Measurements from ENCODE around the gene ITGAE.

ITGAE gene

GRCh38 chr17:3691617-3692067 lies 109.3 kb downstream of the ITGAE start:
- Histone ChIP-seq H3K9me3 (ENCODE audit: control insufficient read depth, low read length) (no peaks in the 10 kb centered on the region), H3K36me3 (ENCODE audit: control insufficient read depth, insufficient read depth, low read length) (no peaks in the 10 kb centered on the region), H3K4me1 (peaks cover 3% of the 10 kb centered on the region), H2AFZ (no peak overlapping the region), H3K79me2 (peaks cover 10% of the 10 kb centered on the region), H3K27ac (no peak overlapping the region), H3K4me2 (ENCODE audit: low read length) (no peak overlapping the region), H3K4me3 (ENCODE audit: low read depth, low read length) (no peak overlapping the region), H3K9ac (no peak overlapping the region), H3K27me3 (ENCODE audit: control insufficient read depth, insufficient read depth, low read length) (no peaks in the 10 kb centered on the region)
- no peak for TF ChIP-seq CTCF (IDR thresholded peaks at IDR 0.05)

GRCh38 chr17:3690094-3690715 lies 110.8 kb downstream of the ITGAE start:
- Histone ChIP-seq H3K36me3 (ENCODE audit: control insufficient read depth, insufficient read depth, low read length) (no peaks in the 10 kb centered on the region), H3K27me3 (ENCODE audit: control insufficient read depth, insufficient read depth, low read length) (no peaks in the 10 kb centered on the region), H3K27ac (no peak overlapping the region), H3K4me2 (ENCODE audit: low read length) (no peak overlapping the region), H3K9me3 (ENCODE audit: control insufficient read depth, low read length) (no peaks in the 10 kb centered on the region), H3K4me3 (ENCODE audit: low read depth, low read length) (no peak overlapping the region), H2AFZ (no peak overlapping the region), H3K79me2 (peaks cover 10% of the 10 kb centered on the region), H3K4me1 (peaks cover 3% of the 10 kb centered on the region), H3K9ac (no peak overlapping the region)
- no peak for TF ChIP-seq CTCF (IDR thresholded peaks at IDR 0.05)

- no peak for TF ChIP-seq CTCF (IDR thresholded peaks at IDR 0.05)
- Histone ChIP-seq H3K9me3 (ENCODE audit: control insufficient read depth, low read length) (no peaks in the 10 kb centered on the region), H3K9ac (no peak overlapping the region), H3K4me1 (peaks cover under 1% of the 10 kb centered on the region), H3K4me2 (ENCODE audit: low read length) (no peak overlapping the region), H3K27me3 (ENCODE audit: control insufficient read depth, insufficient read depth, low read length) (no peaks in the 10 kb centered on the region), H3K36me3 (ENCODE audit: control insufficient read depth, insufficient read depth, low read length) (no peaks in the 10 kb centered on the region), H2AFZ (no peak overlapping the region), H3K27ac (no peak overlapping the region), H3K4me3 (ENCODE audit: low read depth, low read length) (no peak overlapping the region), H3K79me2 (peaks cover 10% of the 10 kb centered on the region)
Observed at GRCh38 chr17:3689262-3690093, 111.5 kb downstream of the ITGAE start.

- H3K79me2 ChIP-seq, result peaks cover 10% of the 10 kb centered on the region
- H3K9ac ChIP-seq, result no peak overlapping the region
- no peak overlapping the region for H3K4me2 ChIP-seq (ENCODE audit: low read length)
- H3K27me3 ChIP-seq (ENCODE audit: control insufficient read depth, insufficient read depth, low read length), result no peaks in the 10 kb centered on the region
- H3K4me1 ChIP-seq, result no peaks in the 10 kb centered on the region
- no peak overlapping the region for H2AFZ ChIP-seq
- no peak overlapping the region for H3K27ac ChIP-seq
- H3K9me3 ChIP-seq (ENCODE audit: control insufficient read depth, low read length), result no peaks in the 10 kb centered on the region
- TF ChIP-seq CTCF (IDR thresholded peaks at IDR 0.05), result no peak
- H3K36me3 ChIP-seq (ENCODE audit: control insufficient read depth, insufficient read depth, low read length), result no peaks in the 10 kb centered on the region
- H3K4me3 ChIP-seq (ENCODE audit: low read depth, low read length), result no peak overlapping the region
Observed at GRCh38 chr17:3688852-3689261, 112.1 kb downstream of the ITGAE start.
